H9 (cell line): Measurements from ENCODE around the gene AIPL1. TPM values are rescaled to one million over a fixed set of nuclear protein-coding genes. Genes with fewer than 3 reads are reported as not detected.

Source experiments
- DNase-seq: peaks from one replicate; pipeline ENCODE4 v3.0.0-alpha.2; 2017
- H2AFZ ChIP-seq: one replicate; pipeline ENCODE4 v1.6.1; 2013; ENCODE audit warnings: mild to moderate bottlenecking, low read length, control low read depth, moderate library complexity
- H2AK5ac ChIP-seq: 2 replicates; pipeline ENCODE4 v1.6.1; 2013; ENCODE audit warnings: low read length, control low read depth, mixed read lengths; ENCODE audit not compliant: insufficient read length
- H2BK120ac ChIP-seq: one replicate; pipeline ENCODE4 v1.6.1; 2013; ENCODE audit warnings: low read depth, mild to moderate bottlenecking, low read length, control low read depth, inconsistent platforms; ENCODE audit not compliant: poor library complexity, severe bottlenecking
- H2BK12ac ChIP-seq: 2 replicates; pipeline ENCODE4 v1.6.1; 2013; ENCODE audit warnings: low read length, control low read depth, mixed read lengths, low read depth; ENCODE audit not compliant: insufficient read length
- H2BK15ac ChIP-seq: 2 replicates; pipeline ENCODE4 v1.6.1; 2013; ENCODE audit warnings: low read depth, low read length, control low read depth
- H2BK20ac ChIP-seq: one replicate; pipeline ENCODE4 v1.6.1; 2013; ENCODE audit warnings: low read depth, mild to moderate bottlenecking, low read length, control low read depth, inconsistent platforms; ENCODE audit not compliant: poor library complexity, severe bottlenecking
- H2BK5ac ChIP-seq: 2 replicates; pipeline ENCODE4 v1.6.1; 2013; ENCODE audit warnings: low read length, control low read depth, mixed read lengths; ENCODE audit not compliant: insufficient read length
- H3K14ac ChIP-seq: 2 replicates; pipeline ENCODE4 v1.6.1; 2013; ENCODE audit warnings: low read length, control low read depth; ENCODE audit not compliant: insufficient read depth
- H3K18ac ChIP-seq: 2 replicates; pipeline ENCODE4 v1.6.1; 2013; ENCODE audit warnings: low read depth, mild to moderate bottlenecking, mixed read lengths, low read length, control low read depth; ENCODE audit not compliant: insufficient read length
- H3K23ac ChIP-seq: 2 replicates; pipeline ENCODE4 v1.6.1; 2013; ENCODE audit warnings: low read length, control low read depth, mixed read lengths, low read depth; ENCODE audit not compliant: insufficient read length
- H3K23me2 ChIP-seq: 2 replicates; pipeline ENCODE4 v1.6.1; 2013; ENCODE audit warnings: low read depth, mild to moderate bottlenecking, mixed read lengths, low read length, control low read depth; ENCODE audit not compliant: insufficient read length, poor library complexity, severe bottlenecking
- H3K27ac ChIP-seq: 2 replicates; pipeline ENCODE4 v1.5.1; 2013; ENCODE audit warnings: low read length, control low read depth, mixed read lengths, low read depth; ENCODE audit not compliant: insufficient read length
- H3K27me3 ChIP-seq: 2 replicates; pipeline ENCODE4 v1.6.1; 2013; ENCODE audit warnings: low read length, control low read depth, inconsistent platforms; ENCODE audit not compliant: insufficient read depth
- H3K4ac ChIP-seq: 2 replicates; pipeline ENCODE4 v1.6.1; 2013; ENCODE audit warnings: low read depth, mild to moderate bottlenecking, control low read depth, inconsistent platforms, low read length, moderate library complexity
- H3K4me1 ChIP-seq: 2 replicates; pipeline ENCODE4 v1.6.1; 2013; ENCODE audit warnings: low read length, control low read depth, inconsistent platforms; ENCODE audit not compliant: insufficient read depth
- H3K4me2 ChIP-seq: 2 replicates; pipeline ENCODE4 v1.6.1; 2013; ENCODE audit warnings: low read length, control low read depth, mixed read lengths; ENCODE audit not compliant: insufficient read length, insufficient read depth
- H3K56ac ChIP-seq: 2 replicates; pipeline ENCODE4 v1.6.1; 2013; ENCODE audit warnings: low read depth, mild to moderate bottlenecking, mixed read lengths, low read length, control low read depth; ENCODE audit not compliant: insufficient read length
- H3K79me1 ChIP-seq: 2 replicates; pipeline ENCODE4 v1.6.1; 2013; ENCODE audit warnings: low read depth, mild to moderate bottlenecking, moderate library complexity, low read length, control low read depth, inconsistent platforms; ENCODE audit not compliant: insufficient read depth, poor library complexity, severe bottlenecking
- H3K79me2 ChIP-seq: 2 replicates; pipeline ENCODE4 v1.6.1; 2013; ENCODE audit warnings: low read length, control low read depth, inconsistent platforms; ENCODE audit not compliant: insufficient read depth
- H3K9ac ChIP-seq: 2 replicates; pipeline ENCODE4 v1.6.1; 2013; ENCODE audit warnings: low read length, control low read depth, mixed read lengths; ENCODE audit not compliant: insufficient read length; ENCODE audit errors: extremely low read depth
- H3K9me3 ChIP-seq: one replicate; pipeline ENCODE4 v1.6.1; 2013; ENCODE audit warnings: low read depth, low read length, inconsistent platforms; ENCODE audit not compliant: control insufficient read depth
- H3T11ph ChIP-seq: one replicate; pipeline ENCODE4 v1.6.1; 2013; ENCODE audit warnings: mild to moderate bottlenecking, low read length, control low read depth, inconsistent platforms
- H4K20me1 ChIP-seq: one replicate; pipeline ENCODE4 v1.6.1; 2013; ENCODE audit not compliant: control insufficient read depth, insufficient read length, insufficient read depth
- H4K5ac ChIP-seq: 2 replicates; pipeline ENCODE4 v1.6.1; 2013; ENCODE audit warnings: low read depth, mild to moderate bottlenecking, mixed read lengths, low read length, control low read depth; ENCODE audit not compliant: insufficient read length
- H4K8ac ChIP-seq: replicated peaks from 2 replicates; pipeline ENCODE4 v1.6.1; 2013; ENCODE audit warnings: low read length, control low read depth, mixed read lengths, low read depth; ENCODE audit not compliant: insufficient read length
- H4K91ac ChIP-seq: 2 replicates; pipeline ENCODE4 v1.6.1; 2013; ENCODE audit warnings: low read depth, mild to moderate bottlenecking, moderate library complexity, mixed read lengths, low read length, control low read depth; ENCODE audit not compliant: insufficient read length
- H3K27ac Mint-ChIP-seq, 3 experiments: 2 replicates in 2 of 3; 3 replicates in 1 of 3; pipeline ENCODE4 v1.8.0; 2020 to 2021; ENCODE audit warnings: mixed read lengths in 3 of 3, mild to moderate bottlenecking in 1 of 3, moderate library complexity in 1 of 3
- H3K27me3 Mint-ChIP-seq: 2 replicates; pipeline ENCODE4 v1.8.0; 2021; ENCODE audit warnings: low read depth, mild to moderate bottlenecking, moderate library complexity, mixed read lengths
- H3K36me3 Mint-ChIP-seq, 3 experiments: 2 replicates in 2 of 3; 3 replicates in 1 of 3; pipeline ENCODE4 v1.8.0; 2020 to 2021; ENCODE audit warnings: low read depth in 3 of 3, mixed read lengths in 3 of 3; ENCODE audit not compliant: insufficient read depth in 1 of 3
- H3K4me1 Mint-ChIP-seq, 2 experiments: 2 replicates each; pipeline ENCODE4 v1.8.0; 2020; ENCODE audit warnings: mixed read lengths in 2 of 2
- H3K4me3 Mint-ChIP-seq, 2 experiments: 2 replicates in 1 of 2; 3 replicates in 1 of 2; pipeline ENCODE4 v1.8.0; 2020 to 2021; ENCODE audit warnings: mild to moderate bottlenecking in 2 of 2, mixed read lengths in 2 of 2, moderate library complexity in 1 of 2
- H3K9me3 Mint-ChIP-seq, 2 experiments: 2 replicates in 1 of 2; 3 replicates in 1 of 2; pipeline ENCODE4 v1.8.0; 2020; ENCODE audit warnings: mild to moderate bottlenecking in 2 of 2, mixed read lengths in 2 of 2, moderate library complexity in 1 of 2
- CTCF ChIP-seq: fragments of 200-600 bp; sonication (generic); conservative IDR thresholded peaks from 3 replicates; pipeline ENCODE4 v1.8.0; 2021; ENCODE audit warnings: antibody characterized with exemption, mild to moderate bottlenecking
- WGBS: extraction: QIAGEN DNeasy Blood & Tissue Kit; methylation state at CpG from one replicate; pipeline ENCODE4 v1.1.7; 2013; ENCODE audit warnings: missing lambda C conversion rate, low lambda C conversion rate, mixed read lengths; ENCODE audit not compliant: insufficient read length; ENCODE audit errors: extremely low coverage; 5-methylcytosine and 5-hydroxymethylcytosine counted together
- total RNA-seq: library from RNA; stranded (reverse); gene quantifications from 2 replicates; pipeline ENCODE4 v1.2.1, GENCODE V29; 2021

The AIPL1 gene
- total RNA-seq, 1 experiment from 2014 or later: 0.57 TPM

DNA sequence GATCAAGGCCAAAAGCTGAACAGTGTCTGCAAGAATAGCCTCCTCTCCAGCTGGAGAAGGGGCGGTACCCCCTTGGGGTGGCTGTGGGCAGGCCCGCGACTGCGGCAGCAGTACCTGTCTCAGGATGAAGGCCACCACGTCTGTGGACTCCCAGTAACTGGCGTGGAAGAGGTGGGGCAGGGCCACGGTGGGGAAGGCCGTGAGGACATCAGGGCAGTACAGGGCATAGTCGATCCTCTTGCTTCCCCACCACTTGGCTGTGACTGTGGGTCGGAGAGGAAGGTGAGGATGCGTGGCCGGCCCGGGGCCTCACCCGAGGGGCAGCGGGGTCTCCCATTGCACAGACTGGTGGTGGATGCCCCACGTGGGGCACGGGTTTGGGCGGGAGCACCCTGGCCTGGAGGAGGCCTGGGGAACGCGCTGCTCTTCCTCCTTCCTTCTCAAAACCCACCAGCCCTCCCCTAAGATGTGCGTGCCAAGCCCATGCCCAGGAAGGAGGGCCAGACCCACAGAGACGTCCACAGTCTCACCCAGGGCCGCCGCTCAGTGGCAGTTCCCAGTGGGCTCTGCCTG lies 35.3 kb upstream of the AIPL1 start:
- no peak overlapping the region for H3K27ac ChIP-seq
- H4K5ac ChIP-seq: no peak overlapping the region
- Mint-ChIP-seq H3K9me3 (peaks cover 0 to 3% of the 10 kb centered on the region in 2 experiments; a peak in 1 of 5 replicates), H3K27ac (no peak overlapping the region; a peak in 1 of 7 replicates), H3K4me1 (peaks cover 29 to 45% of the 10 kb centered on the region in 2 experiments), H3K27me3 (peaks cover 2% of the 10 kb centered on the region; the same call in 1 of the 2 replicates), H3K4me3 (no peak overlapping the region), H3K36me3 (no peaks in the 10 kb centered on the region; a peak in 3 of 7 replicates)
- no peaks in the 10 kb centered on the region for H3K79me2 ChIP-seq
- no peak for TF ChIP-seq CTCF
- H2BK20ac ChIP-seq: no peak overlapping the region
- no peak overlapping the region for H2AK5ac ChIP-seq
- no peak overlapping the region for H3K18ac ChIP-seq
- no peak overlapping the region for H3K56ac ChIP-seq
- H3K23me2 ChIP-seq: no peaks in the 10 kb centered on the region
- H3K4me1 ChIP-seq: no peaks in the 10 kb centered on the region
- H2AFZ ChIP-seq: no peak overlapping the region
- H2BK5ac ChIP-seq: no peak overlapping the region
- no peak overlapping the region for H3K4ac ChIP-seq
- H3K9me3 ChIP-seq: no peaks in the 10 kb centered on the region
- no peak overlapping the region for H2BK15ac ChIP-seq
- no peak overlapping the region for H2BK12ac ChIP-seq
- H3K9ac ChIP-seq: no peak overlapping the region
- no peak overlapping the region for H4K91ac ChIP-seq
- no CpG with 5 or more reads among the region's 24 CpGs for WGBS
- H3K79me1 ChIP-seq: no peaks in the 10 kb centered on the region
- H3K27me3 ChIP-seq: no peaks in the 10 kb centered on the region; the same call in 1 of the 2 replicates
- H4K8ac ChIP-seq: no peak overlapping the region
- no peak overlapping the region for H3T11ph ChIP-seq
- H3K4me2 ChIP-seq: no peak overlapping the region
- no peak overlapping the region for H3K14ac ChIP-seq
- no peak overlapping the region for H2BK120ac ChIP-seq
- no peaks in the 10 kb centered on the region for H4K20me1 ChIP-seq
- DNase-seq: no peak
- H3K23ac ChIP-seq: no peak overlapping the region
